GM19025 (cell line): Measurements from ENCODE around the gene CAMK2B.

Experiments used
- ATAC-seq: cut with Tn5 transposase; IDR thresholded peaks from one replicate; pipeline ENCODE4 v1.9.1; 2021; ENCODE audit warnings: mild to moderate bottlenecking, low read depth, moderate library complexity; ENCODE audit not compliant: unreplicated experiment

Gene CAMK2B

GRCh38 chr7:44220358-44221112 lies 104.9 kb downstream of the CAMK2B start:
- no peak for ATAC-seq

- no peak for ATAC-seq
Observed at GRCh38 chr7:44220046-44220357, 105.4 kb downstream of the CAMK2B start.

- ATAC-seq = no peak
Observed at GRCh38 chr7:44219371-44220045, 105.9 kb downstream of the CAMK2B start.

DNA sequence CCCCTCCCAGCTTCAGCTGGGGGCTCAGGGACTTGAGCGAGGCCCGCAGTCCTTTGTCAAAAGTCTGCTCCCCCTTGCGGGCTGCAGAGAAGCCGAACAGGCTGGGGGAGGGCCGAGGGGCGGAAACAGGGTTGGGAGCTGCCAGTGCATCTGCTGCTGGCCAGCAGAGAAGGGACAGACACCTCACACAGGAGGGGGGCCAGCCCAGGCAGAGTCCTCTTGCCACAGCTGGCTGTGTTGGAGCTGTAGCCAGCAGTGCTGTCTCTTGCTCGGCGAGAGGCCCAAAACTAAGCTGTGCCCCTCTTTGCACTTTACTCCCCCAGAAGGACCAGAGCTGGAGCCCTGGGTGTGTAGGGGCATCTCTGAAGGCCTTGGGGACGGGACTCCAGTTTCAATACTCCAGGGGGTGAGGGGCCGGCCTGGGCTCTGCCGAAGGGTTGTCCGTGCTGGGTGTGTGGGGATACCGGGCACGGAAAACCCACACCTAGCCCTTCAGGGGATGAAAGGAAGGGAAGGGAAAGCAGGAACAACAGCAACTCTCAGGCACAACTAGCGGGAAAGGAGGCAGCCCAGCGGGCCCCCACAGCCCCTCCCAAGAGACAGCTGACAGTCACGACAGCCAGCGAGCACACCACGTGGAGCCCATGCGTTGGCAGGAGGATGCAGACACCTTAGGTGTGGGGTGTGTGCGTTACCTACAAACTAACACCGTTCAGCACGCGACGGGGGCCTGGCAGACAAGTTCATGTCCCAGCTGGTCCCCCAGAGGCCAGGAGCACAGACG lies 106.8 kb downstream of the CAMK2B start:
- ATAC-seq = no peak

DNA sequence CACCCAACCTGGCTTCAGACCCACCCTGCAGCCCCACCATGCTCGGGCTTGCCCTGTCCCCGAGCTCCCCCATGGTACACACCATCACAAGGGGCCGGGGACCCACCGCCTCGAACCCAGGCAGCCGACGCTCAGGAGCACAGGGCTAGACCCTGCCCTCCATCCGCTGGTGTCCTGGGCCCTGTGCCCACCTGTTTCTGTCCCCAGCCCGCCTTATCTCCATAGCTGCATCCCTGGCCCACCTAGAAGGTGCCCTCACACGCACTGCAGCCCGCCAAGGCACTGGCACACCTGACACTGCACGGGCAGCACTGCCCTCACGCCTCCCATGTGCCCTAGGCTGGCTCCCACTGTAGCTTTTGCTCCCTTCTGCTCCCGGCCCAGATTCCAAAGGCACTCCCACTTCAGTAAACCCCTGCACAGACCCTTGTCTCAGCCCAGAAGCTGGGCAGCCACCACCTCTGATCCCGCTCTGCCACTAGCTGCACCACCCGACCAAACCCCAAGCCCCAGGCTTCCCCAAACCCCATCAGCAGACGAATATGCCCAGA lies 107.5 kb downstream of the CAMK2B start:
- no peak for ATAC-seq

- no peak for ATAC-seq
Observed at GRCh38 chr7:44217223-44217714, 108.1 kb downstream of the CAMK2B start.

GRCh38 chr7:44216521-44217222 lies 108.7 kb downstream of the CAMK2B start:
- no peak for ATAC-seq

- ATAC-seq = no peak
Observed at GRCh38 chr7:44216019-44216418, 109.4 kb downstream of the CAMK2B start.

- ATAC-seq = no peak
Observed at GRCh38 chr7:44215531-44215930, 109.9 kb downstream of the CAMK2B start.

DNA sequence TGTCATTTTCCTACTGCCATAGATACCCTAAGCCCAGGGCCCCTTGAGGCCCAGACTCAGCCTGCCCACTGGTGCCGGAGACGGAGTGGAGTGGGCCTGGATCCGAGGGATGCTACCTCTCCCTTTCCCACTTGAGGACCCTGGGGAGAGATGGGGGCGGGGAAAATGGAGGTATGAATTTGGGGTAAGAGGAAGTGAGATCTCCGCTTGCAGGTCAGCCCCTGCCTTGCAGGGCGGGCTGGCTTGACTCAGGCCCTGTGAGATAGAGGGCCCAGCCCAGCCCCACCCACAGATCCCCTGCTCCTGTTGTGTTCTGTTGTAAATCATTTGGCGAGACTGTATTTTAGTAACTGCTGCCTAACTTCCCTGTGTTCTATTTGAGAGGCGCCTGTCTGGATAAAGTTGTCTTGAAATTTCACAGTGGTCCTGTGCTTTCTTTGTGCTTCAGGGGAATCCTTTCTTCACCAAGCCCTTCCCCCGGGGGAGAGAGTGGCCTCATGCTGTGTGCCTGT lies 111.5 kb downstream of the CAMK2B start:
- no peak for ATAC-seq

DNA sequence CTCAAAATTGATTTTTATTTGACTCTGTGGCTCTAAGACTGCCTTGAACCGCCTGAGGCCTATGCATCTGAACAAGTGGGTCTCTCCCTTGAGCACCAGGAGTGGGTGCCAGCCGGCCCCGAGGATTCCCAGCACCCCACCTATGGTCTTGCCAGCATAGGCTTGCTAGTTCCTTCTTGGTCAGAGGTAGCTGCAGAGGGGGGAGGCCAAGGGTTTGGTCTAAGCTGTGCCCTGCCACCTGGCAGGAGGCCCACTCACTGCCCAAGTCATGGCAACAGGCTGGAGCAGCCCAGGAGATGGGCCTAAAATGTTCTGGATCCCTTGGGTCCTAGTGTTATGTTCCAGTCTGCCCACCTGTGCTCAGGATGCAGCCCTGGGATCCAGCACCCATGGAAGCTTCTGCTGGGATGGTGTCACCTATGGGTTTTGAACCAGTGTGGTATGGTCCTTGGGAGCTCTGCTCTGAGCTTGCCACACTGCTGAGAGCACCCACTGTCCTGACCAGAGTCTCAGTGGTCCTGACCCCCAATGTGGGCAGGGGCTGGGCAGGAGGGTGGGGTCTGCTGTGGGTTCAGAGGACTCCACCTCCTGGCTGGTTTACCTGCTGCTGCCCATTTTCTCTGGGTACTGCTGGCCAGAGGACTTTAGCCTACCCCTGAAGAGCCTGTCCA lies 112.1 kb downstream of the CAMK2B start:
- ATAC-seq = no peak

DNA sequence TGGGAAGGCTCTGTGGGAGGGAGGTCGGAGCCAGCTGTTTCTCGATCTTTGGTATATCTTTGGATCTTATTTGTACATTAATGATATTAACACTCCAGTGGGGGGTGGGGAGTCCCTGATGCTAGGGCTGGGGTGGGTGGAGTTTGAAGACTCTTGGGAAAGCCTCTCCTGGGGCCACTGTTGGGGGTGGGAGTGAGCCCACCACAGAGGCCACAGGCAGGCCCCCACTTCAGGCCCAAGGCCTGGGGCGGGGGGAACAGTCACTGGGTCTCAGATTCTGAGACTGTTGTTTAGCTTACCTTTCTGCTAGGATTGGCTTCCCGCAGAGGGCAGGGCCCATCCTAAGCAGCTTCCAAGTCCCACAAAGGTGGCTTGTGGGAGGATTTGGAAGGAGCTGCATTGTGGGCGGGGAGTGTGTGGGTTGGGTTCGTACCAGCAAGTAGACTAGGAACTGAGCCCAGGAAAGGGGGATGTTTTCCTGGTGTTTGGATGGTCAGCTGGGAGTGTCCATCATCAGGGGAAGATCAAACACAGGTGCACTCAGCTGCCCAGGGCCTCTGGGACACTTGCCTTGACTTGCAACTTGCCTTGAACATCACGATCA lies 112.7 kb downstream of the CAMK2B start:
- no peak for ATAC-seq

DNA sequence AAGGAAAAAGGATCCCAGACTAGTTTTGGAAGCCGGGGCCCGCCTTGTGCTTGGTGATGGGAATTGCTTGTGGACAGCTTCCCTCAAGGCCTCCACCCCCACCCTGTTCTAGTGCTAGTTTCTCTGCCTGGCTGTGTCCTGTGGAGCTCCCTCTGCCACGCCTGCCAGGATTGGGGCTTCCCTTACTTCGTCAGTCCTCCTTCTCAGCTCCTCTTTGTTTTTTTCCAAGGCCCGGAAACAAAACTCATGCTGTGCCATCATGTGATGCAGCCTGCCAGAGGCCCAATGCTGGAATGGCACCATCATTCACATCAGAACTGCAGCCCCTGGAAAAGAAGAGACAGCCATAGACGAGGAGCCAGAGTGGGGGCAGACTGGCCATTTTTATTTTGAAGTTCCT lies 113.4 kb downstream of the CAMK2B start:
- no peak for ATAC-seq

GRCh38 chr7:44211126-44211675 lies 114.2 kb downstream of the CAMK2B start:
- no peak for ATAC-seq

DNA sequence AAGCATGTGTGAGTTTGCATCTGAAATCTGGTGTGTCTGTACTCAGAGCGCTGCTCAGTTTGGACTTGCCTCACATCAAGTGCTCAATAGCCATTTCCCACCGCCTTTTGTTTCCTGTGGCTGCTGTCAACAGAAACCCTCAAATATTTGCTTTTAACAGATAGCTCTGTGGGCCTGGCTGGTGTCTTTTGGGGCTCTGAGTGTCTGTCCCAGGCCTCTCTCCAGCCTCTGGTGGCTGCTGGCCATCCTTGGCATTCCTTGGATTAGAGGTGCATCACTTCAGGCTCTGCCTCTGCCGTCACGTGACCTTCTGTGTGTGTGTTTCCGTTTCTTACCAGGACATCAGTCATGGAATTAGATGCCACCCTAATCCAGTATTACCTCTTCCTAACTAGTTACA lies 115.3 kb downstream of the CAMK2B start:
- ATAC-seq = no peak

DNA sequence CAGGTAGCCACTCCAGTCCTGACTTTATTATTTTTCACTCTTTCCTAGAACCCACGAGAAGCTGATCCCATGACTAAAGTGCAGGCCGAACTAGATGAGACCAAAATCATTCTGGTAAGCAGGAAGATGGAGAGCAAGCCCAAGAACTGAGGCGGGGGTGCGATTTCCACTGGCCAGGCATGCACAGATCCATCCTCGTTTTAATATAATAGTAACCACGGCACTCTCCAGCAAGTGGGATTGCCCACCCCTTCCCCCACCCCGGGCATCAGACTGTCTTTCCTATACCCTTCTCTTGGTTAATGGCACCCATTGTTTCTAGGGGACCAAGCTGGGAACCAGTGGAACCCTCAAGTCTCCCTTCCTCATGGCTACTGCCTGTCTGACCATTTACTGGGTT lies 117.3 kb downstream of the CAMK2B start:
- no peak for ATAC-seq

- no peak for ATAC-seq
Observed at GRCh38 chr7:44206008-44206407, 119.4 kb downstream of the CAMK2B start.

- ATAC-seq = no peak
Observed at GRCh38 chr7:44201813-44202212, 123.6 kb downstream of the CAMK2B start.
